Pulmonary artery endothelial cell (primary cell): ENCODE results near the gene PILRA. TPM values are rescaled to one million over a fixed set of nuclear protein-coding genes. Genes with fewer than 3 reads are reported as not detected.
"Not testable (repeated sequence)": the region's sequence is repeated elsewhere in the genome, so short reads cannot be mapped to it uniquely, and the experiment has no call there.

Experiments used
- DNase-seq: peaks from one replicate; pipeline ENCODE4 v3.0.0-alpha.2; 2011; ENCODE audit warnings: low read depth, low spot score
- total RNA-seq: library from RNA; depleted of rRNA; stranded (reverse); fragments of >200 nt; gene quantifications from 2 replicates; pipeline ENCODE4 v1.2.3, GENCODE V29; 2014

Gene PILRA
- 0.13 TPM in 1 of 2 replicates, not detected in the other for total RNA-seq

- no peak for DNase-seq
Observed at GRCh38 chr7:100373261-100373831, at the start of gene PILRA. PILRA (plus strand) TSS chr7:100373487; CDS start chr7:100373657, 170 bp downstream.

GRCh38 chr7:100324194-100324593 is 49.1 kb upstream of the PILRA start:
- DNase-seq, result not testable (repeated sequence)

GRCh38 chr7:100325671-100326070 is 47.6 kb upstream of the PILRA start:
- not testable (repeated sequence) for DNase-seq

- DNase-seq, result not testable (repeated sequence)
Observed at GRCh38 chr7:100326914-100327313, 46.4 kb upstream of the PILRA start.

DNA sequence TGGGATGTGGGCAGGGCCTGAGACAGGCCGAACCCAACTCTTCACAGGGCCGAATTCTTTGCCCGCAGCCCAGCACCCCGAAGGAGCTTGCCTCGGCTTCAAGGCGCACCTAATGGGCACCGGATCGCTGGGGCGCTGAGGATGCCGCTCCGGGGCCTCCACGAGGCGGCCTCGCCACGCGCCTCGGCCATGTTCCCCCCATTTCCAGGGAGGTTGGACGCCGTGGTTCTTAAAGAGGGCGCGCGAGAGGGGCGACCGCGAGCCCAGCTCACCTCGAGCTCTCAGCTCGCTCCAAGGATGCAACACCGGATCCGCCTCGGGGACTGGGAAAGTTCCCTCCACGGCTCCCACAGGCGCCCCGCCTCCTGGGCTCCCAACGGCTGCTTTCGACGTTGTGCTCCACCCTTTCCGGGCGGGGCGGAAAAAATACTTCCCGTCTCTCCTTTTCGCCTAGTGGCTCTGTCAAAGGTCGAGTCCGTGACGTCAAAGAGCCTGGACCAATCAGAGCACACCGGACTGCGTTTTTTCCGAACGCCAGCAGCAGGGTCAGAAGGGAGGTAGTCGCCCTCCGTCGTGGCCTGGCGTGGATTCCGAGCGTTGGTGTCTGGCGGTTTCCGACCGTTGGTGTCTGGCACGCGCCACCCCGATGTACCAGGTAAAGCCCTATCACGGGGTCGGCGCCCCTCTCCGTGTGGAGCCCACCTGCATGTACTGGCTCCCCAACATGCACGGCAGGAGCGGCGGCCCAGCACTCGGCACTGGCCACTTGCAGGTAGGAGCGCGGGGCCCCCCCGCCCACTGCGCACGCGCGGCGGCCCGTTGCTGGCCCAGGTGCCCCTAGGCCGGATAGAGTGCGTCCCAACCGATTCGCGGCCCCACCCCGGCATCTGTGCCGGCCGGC is 37.5 kb upstream of the PILRA start:
- peak; percentile 79 for DNase-seq

- DNase-seq, result peak; percentile 59
Observed at GRCh38 chr7:100338083-100338696, 35.1 kb upstream of the PILRA start.

DNA sequence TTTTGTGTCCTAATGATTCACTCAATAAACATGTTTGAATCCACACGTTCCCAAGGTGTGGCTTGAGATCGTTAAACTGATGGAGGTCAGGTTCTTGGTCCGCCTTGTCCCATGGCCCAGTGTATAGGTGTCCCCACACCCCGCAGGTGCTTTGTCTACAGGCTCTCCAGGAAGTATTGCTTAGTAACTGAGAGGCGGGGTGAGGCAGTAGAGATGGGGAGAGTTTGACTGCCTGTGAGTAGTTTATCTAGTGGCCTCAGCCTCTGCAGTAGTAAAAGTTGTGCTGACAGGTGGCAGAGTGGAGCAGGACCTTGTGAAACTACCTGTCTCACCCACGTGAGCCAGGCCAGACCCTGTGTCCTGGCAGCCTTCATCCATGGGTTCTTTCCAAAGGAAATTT is 32.0 kb upstream of the PILRA start:
- not testable (repeated sequence) for DNase-seq

DNA sequence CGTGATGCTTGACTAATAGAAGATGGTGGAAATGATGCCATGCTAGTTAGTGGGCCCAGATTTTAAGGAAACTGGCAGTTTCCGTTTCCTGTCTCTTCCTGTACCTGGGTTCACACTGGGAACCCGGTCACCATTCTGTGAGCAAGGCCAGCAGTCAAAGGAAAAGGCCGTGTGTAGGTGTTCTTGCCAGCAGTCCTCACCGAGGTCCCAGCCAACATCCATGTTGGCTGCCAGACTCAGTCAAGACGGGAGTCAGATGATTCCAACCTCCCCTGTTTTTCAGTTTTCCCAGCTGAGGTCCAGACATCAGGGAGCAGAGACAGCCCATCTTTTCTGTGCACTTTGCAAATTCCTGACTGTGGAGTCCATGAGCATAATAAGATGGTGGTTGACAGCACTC is 30.5 kb upstream of the PILRA start:
- no peak for DNase-seq

GRCh38 chr7:100344124-100344559 is 29.1 kb upstream of the PILRA start:
- not testable (repeated sequence) for DNase-seq

- peak; percentile 44 for DNase-seq
Observed at GRCh38 chr7:100344560-100345287, 28.6 kb upstream of the PILRA start.

DNA sequence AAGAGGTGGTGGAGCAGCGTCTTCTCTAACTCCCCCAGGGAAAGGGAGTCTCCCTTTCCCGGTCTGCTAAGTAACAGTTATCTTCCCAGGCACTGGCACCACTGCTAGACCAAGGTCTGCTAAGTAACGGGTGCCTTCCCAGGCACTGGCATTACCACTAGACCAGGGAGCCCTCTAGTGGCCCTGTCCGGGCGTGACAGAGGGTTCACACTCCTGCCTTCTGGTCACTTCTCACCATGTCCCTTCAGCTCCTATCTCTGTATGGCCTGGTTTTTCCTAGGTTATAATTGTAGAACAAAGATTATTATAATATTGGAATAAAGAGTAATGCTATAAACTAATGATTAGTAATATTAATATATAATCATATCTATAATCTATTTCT is 28.0 kb upstream of the PILRA start:
- DNase-seq, result not testable (repeated sequence)

- DNase-seq, result no peak
Observed at GRCh38 chr7:100346921-100347320, 26.4 kb upstream of the PILRA start.

GRCh38 chr7:100348805-100349204 is 24.5 kb upstream of the PILRA start:
- DNase-seq, result no peak

- DNase-seq, result no peak
Observed at GRCh38 chr7:100349757-100350156, 23.5 kb upstream of the PILRA start.

GRCh38 chr7:100351657-100352058 is 21.6 kb upstream of the PILRA start:
- DNase-seq, result no peak

GRCh38 chr7:100352230-100352781 is 21.0 kb upstream of the PILRA start:
- not testable (repeated sequence) for DNase-seq

GRCh38 chr7:100352984-100353684 is 20.2 kb upstream of the PILRA start:
- DNase-seq, result no peak

DNA sequence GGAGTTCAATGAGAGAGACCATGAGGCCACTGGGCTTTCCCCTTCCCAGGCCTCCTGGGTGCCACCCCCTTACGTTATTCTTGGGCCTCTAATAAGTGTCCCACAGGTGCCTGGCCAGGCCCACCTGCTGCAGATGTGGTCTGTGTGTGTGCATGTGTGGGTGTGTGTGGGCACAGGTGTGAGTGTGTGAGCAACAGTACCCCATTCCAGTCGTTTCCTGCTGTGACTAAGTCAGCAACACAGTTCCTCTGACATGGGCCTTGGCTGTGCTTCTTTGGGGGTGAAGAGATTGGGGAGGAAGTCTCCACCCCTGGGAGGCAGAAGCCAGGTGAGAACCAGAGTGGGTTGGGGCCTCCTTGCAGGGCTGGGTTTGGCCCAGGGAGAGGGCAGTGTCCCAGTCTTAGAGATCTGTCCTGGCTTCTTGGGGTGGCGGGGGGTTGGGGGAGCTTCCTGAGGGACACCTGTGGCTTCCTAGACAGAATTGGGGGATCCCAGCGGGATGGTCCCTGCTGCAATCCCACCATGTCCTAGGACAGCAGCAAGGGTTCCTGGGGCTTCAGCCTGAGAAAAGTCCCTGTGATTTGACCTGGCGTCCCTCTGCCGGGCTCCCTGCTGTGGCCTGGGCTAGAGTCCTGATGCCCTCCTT is 19.5 kb upstream of the PILRA start:
- DNase-seq, result no peak

- DNase-seq, result no peak
Observed at GRCh38 chr7:100356416-100357068, 16.7 kb upstream of the PILRA start.
